MM.1S (cell line): ENCODE data around the gene POP5.

ENCODE experiments used
- DNase-seq: peaks from one replicate; pipeline ENCODE4 v3.0.0-alpha.2; 2015
- H2AFZ ChIP-seq: fragments of 300-600 bp; sonication (generic); 2 replicates; pipeline ENCODE4 v1.6.0; 2016; ENCODE audit warnings: antibody characterized with exemption, low read length
- H3F3A ChIP-seq: fragments of 300-600 bp; sonication (generic); 2 replicates; pipeline ENCODE4 v1.6.1; 2016; ENCODE audit warnings: mild to moderate bottlenecking, antibody characterized with exemption, low read length, moderate library complexity, mixed read lengths; ENCODE audit not compliant: insufficient read depth
- H3K27ac ChIP-seq: fragments of 300-600 bp; sonication (generic); 2 replicates; pipeline ENCODE4 v1.5.1; 2016; ENCODE audit warnings: mild to moderate bottlenecking, low read length
- H3K27me3 ChIP-seq: fragments of 300-600 bp; sonication (generic); replicated peaks from 2 replicates; pipeline ENCODE4 v1.6.0; 2016; ENCODE audit warnings: low read length; ENCODE audit not compliant: insufficient read depth
- H3K36me3 ChIP-seq: fragments of 300-600 bp; sonication (generic); replicated peaks from 2 replicates; pipeline ENCODE4 v1.6.1; 2016; ENCODE audit warnings: mild to moderate bottlenecking, low read length, mixed read lengths; ENCODE audit not compliant: insufficient read depth
- H3K4me1 ChIP-seq: fragments of 300-600 bp; sonication (generic); 2 replicates; pipeline ENCODE4 v1.6.1; 2016; ENCODE audit warnings: low read length, mixed read lengths
- H3K4me2 ChIP-seq: fragments of 300-600 bp; sonication (generic); 2 replicates; pipeline ENCODE4 v1.6.0; 2016; ENCODE audit warnings: low read depth, low read length
- H3K4me3 ChIP-seq: fragments of 300-600 bp; sonication (generic); 2 replicates; pipeline ENCODE4 v1.5.1; 2016; ENCODE audit warnings: low read length, mixed read lengths
- H3K79me2 ChIP-seq: fragments of 300-600 bp; sonication (generic); 2 replicates; pipeline ENCODE4 v1.6.1; 2016; ENCODE audit warnings: mixed run types, low read length, mixed read lengths
- H3K9ac ChIP-seq: fragments of 300-600 bp; sonication (generic); 2 replicates; pipeline ENCODE4 v1.6.1; 2016; ENCODE audit warnings: low read length, mixed read lengths
- H3K9me2 ChIP-seq: fragments of 300-600 bp; sonication (generic); replicated peaks from 2 replicates; pipeline ENCODE4 v1.6.1; 2016; ENCODE audit warnings: mild to moderate bottlenecking, low read length, mixed read lengths; ENCODE audit not compliant: insufficient read depth
- H3K9me3 ChIP-seq: fragments of 300-600 bp; sonication (generic); replicated peaks from 2 replicates; pipeline ENCODE4 v1.6.1; 2016; ENCODE audit warnings: mild to moderate bottlenecking, low read length, mixed read lengths; ENCODE audit not compliant: insufficient read depth
- H4K20me1 ChIP-seq: fragments of 300-600 bp; sonication (generic); 2 replicates; pipeline ENCODE4 v1.6.1; 2016; ENCODE audit warnings: mild to moderate bottlenecking, low read length, moderate library complexity, mixed read lengths; ENCODE audit not compliant: insufficient read depth
- CTCF ChIP-seq: fragments of 300-600 bp; sonication (generic); IDR thresholded peaks from 2 replicates; pipeline ENCODE4 v1.5.1; 2016; ENCODE audit warnings: antibody characterized with exemption, low read length, mixed read lengths
- EZH2 ChIP-seq: fragments of 300-600 bp; sonication (generic); optimal IDR thresholded peaks from 2 replicates; pipeline ENCODE3; 2017; ENCODE audit warnings: low read depth, mild to moderate bottlenecking, antibody characterized with exemption, low read length, mixed read lengths
- EZH2phosphoT487 ChIP-seq: fragments of 300-600 bp; sonication (generic); IDR thresholded peaks from 2 replicates; pipeline ENCODE4 v1.6.1; 2018; ENCODE audit warnings: antibody characterized with exemption, low read length

Gene POP5

GRCh38 chr12:120580787-120581723, at the start of gene POP5:
TSS of gene POP5 (minus strand) at chr12:120581402. CDS start at chr12:120581362, 40 bp downstream.
- Histone ChIP-seq H3K27me3 (no peaks in the 10 kb centered on the region), H4K20me1 (no peaks in the 10 kb centered on the region), H3K9ac (peak within 1 kb of the TSS; percentile 64; the same call in 1 of the 2 replicates), H3K27ac (peak within 1 kb of the TSS; percentile 21; the same call in 1 of the 2 replicates), H3K9me2 (no peaks in the 10 kb centered on the region), H3K4me3 (peak within 1 kb of the TSS; percentile 83), H3K79me2 (no peaks in the 10 kb centered on the region), H3K4me1 (0 out of 2 replicates have a peak, but pooled peaks cover 6% of the 10 kb centered on the region), H3K36me3 (0 out of 2 replicates have a peak, but pooled peaks cover 3% of the 10 kb centered on the region), H2AFZ (peak within 1 kb of the TSS; percentile 72), H3K9me3 (no peaks in the 10 kb centered on the region), H3K4me2 (peak within 1 kb of the TSS; percentile 94), H3F3A (peaks cover 11% of the 10 kb centered on the region; the same call in 1 of the 2 replicates)
- no peak for TF ChIP-seq EZH2phosphoT487
- TF ChIP-seq CTCF: no peak
- TF ChIP-seq EZH2: no peak
- DNase-seq: peak; percentile 95

GRCh38 chr12:120630104-120630892, 49.1 kb upstream of the POP5 start:
- Histone ChIP-seq H3K4me3 (no peak overlapping the region), H2AFZ (no peak overlapping the region), H3K9me2 (no peaks in the 10 kb centered on the region), H3K9ac (no peak overlapping the region), H3K36me3 (no peaks in the 10 kb centered on the region), H3F3A (no peaks in the 10 kb centered on the region), H3K27ac (no peak overlapping the region), H3K9me3 (no peaks in the 10 kb centered on the region), H3K79me2 (no peaks in the 10 kb centered on the region), H3K4me1 (no peaks in the 10 kb centered on the region), H4K20me1 (no peaks in the 10 kb centered on the region), H3K27me3 (no peaks in the 10 kb centered on the region), H3K4me2 (no peak overlapping the region)
- TF ChIP-seq EZH2phosphoT487 (no peak), EZH2 (no peak), CTCF (no peak)
- DNase-seq: no peak

- H3K9ac ChIP-seq: no peak overlapping the region
- H3K79me2 ChIP-seq: no peaks in the 10 kb centered on the region
- no peak overlapping the region for H2AFZ ChIP-seq
- H4K20me1 ChIP-seq: no peaks in the 10 kb centered on the region
- no peaks in the 10 kb centered on the region for H3K27me3 ChIP-seq
- no peaks in the 10 kb centered on the region for H3F3A ChIP-seq
- H3K9me3 ChIP-seq: no peaks in the 10 kb centered on the region
- no peaks in the 10 kb centered on the region for H3K4me1 ChIP-seq
- no peaks in the 10 kb centered on the region for H3K36me3 ChIP-seq
- no peak overlapping the region for H3K4me3 ChIP-seq
- H3K9me2 ChIP-seq: no peaks in the 10 kb centered on the region
- DNase-seq: no peak
- TF ChIP-seq EZH2phosphoT487: no peak
- TF ChIP-seq CTCF: no peak; the same call in 1 of the 2 replicates
- no peak for TF ChIP-seq EZH2
- H3K4me2 ChIP-seq: no peak overlapping the region
- no peak overlapping the region for H3K27ac ChIP-seq
Measured at GRCh38 chr12:120628919-120629318, 47.7 kb upstream of the POP5 start.
